GM18499 (cell line): ENCODE data around the gene KREMEN2.

ENCODE experiments used
- ATAC-seq: cut with Tn5 transposase; IDR thresholded peaks from one replicate; pipeline ENCODE4 v1.9.1; 2021; ENCODE audit warnings: moderate number of reproducible peaks; ENCODE audit not compliant: insufficient read depth, unreplicated experiment

Gene KREMEN2

DNA sequence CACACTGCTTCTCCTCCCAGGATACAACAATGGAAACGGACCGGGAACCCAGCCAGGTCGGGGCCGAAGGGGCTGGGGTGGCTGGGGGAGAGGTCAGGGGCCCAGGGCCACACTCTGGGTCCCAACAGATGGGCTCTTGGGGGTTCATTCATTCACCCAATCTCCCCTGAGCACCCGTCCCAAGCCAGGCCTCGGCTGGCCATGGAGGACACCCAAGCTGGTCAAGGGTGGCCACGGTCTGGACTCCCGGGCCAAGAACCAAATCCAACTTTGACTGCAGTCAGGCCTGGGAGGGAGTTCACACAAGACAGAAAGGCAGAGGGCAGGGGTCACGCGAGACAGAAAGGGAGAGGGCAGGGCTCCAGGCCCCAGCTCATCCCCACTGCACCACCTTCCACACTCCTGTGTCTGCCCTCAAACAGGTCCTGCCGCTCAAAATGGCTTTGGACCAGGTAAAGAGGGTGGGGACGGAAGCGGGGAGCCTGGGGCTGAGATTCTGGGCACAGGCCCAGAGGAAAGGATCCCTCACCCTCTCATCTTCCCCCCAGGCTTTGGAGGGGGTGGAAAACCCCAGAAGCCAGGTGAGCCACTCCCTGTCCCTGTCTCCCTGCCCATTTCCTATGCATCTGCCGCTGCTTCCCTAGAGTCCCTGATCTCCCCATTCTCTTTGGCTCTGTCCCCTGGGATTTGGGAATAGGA is 28.5 kb downstream of the KREMEN2 start:
- ATAC-seq = no peak

DNA sequence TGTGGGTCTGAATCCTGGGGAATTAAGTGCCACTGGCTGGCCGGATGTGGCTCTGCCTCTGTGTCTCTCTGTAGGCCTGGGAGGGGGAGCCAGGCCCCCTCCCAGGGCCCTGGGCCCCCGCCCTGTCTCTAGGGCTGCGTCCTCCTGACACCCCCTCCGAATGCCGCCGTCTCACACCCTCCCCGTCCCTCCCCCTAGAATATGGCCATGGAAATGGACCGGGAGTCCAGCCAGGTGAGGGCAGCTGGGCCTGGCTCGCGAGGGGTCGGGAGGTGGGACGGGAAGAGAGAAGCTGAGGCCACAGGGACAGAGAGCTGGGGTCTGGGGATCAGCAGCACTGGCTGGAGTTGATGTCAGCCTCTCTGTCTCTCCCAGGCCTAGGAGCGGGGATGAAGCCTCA is 32.2 kb downstream of the KREMEN2 start:
- no peak for ATAC-seq

DNA sequence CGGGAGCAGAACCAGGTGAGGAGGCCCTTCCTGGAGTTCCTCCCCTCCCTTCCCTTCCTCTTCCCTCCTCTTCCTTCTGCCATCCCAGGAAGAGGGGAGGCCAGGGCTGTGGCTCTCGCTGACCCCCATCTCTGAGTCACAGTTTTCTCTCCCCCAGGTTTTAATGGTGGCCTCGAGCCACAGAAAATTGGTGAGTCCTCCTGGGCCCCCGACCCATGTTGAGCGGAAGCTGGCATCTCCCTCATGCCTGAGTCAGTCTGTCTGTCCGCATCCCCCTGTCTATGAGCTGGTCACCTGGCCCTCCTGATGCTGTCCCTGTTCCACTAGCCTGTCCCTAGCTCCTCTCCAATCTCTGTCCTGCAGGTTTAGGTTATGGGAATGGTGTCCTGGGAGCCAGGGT is 35.9 kb downstream of the KREMEN2 start:
- ATAC-seq = no peak

DNA sequence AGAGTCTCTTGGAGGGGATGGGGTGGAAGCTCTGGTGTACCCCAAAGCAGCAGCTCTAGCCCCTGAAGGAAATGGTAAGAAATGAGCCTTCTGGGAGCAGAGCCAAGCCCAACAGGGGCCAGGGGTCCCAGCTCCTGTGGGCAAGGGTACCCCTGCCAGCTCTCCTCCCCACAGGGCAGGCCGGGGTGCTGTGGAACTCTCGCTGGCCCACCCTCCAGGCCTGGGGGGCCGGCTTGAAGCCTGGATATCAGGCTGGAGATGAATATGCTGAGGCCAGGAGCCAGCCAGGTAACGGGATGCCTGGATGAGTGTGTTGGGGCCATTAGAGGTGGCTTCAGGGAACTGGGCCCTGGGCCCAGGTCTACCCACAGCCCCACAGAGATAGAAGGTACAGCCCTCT is 36.5 kb downstream of the KREMEN2 start:
- ATAC-seq = no peak

DNA sequence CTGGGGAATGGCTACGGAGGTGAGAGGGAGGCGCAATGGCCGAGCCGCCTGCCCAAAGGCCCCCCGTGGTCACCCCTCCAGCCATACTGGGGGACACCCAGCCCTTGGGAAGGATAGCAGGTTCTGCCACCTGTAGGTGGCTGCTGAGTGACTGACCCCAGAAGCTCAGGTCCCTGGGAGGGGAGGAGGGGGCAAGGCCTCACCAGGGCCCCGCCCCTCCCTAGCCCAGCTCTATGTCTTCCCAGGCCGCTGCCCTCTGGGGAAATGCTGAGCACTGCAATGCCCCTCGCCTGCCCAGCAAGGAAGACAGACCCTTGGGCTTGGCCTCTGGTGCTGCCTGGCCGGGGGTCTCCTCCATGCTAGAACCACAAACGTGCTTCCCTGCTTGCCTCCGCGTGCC is 37.2 kb downstream of the KREMEN2 start:
- ATAC-seq = no peak

- ATAC-seq = peak; percentile 85
Measured at GRCh38 chr16:3003582-3004270, 39.7 kb downstream of the KREMEN2 start.

GRCh38 chr16:3004319-3004718 is 40.2 kb downstream of the KREMEN2 start:
- ATAC-seq = no peak

DNA sequence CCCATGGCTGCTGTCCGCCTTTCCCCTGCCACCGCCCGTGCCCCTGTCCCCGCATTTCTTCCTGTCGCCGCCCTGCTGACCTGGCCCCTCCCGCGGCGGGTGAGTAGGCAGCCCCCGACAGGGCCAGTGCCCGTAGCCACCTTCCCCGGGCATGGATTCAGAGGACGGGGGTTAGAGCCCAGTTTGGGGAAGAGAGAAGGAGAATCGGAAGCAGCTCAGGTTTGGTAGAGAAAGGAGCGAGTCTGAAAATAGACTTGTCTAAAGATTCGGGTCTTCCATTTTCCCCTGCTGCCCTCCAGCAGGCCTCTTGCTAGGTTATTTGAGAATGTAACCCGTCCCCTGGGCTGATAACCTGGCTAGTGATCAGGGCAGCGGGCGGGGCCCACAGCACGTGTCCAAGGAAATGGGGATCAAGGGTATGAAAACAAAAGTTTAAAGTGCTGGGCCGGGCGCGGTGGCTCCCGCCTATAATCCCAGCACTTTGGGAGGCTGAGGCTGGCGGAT is 40.8 kb downstream of the KREMEN2 start:
- ATAC-seq = no peak

DNA sequence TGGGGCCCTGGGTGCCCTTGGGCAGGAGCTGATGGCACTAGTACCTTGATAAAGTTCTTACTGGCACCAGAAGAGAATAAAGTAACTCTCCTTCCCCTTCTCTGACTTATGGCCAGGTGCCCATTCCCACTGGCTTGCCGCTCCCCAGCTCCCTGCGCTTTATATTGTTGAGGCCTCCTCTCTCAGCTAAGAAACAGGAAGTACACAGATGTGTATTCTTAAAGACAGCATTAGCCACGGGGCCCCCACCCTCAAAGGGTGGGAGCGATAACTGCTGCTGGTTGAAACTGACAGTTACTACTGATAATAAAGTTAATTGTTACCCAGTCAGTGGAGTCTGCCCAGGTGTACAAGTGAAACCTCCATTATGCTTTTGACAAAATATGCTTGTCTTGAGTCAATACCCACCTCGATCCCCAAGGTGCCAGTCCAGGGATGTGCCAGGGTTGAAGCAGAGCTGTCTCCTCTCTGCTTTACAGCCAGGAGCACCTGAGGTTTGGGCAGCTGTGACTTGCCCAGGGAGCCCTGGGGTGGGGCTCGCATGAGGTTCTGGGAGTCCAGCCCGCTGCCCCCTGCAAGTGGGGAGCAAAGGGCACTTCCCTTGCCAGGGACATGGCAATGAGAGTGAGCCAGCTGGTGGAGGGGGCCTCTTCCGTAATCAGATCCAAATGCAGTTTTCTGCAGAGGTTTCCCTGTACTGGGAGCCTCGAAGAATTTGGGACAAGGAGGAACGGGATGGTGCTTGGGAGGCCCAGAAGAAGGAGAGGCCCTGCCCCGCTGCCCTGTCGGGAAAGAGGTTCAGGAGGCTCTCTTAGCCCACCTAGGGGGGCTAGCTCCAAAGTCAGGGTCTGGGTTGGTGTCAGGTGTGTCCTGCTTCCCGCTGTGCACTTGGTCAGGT is 43.2 kb downstream of the KREMEN2 start:
- ATAC-seq = no peak

DNA sequence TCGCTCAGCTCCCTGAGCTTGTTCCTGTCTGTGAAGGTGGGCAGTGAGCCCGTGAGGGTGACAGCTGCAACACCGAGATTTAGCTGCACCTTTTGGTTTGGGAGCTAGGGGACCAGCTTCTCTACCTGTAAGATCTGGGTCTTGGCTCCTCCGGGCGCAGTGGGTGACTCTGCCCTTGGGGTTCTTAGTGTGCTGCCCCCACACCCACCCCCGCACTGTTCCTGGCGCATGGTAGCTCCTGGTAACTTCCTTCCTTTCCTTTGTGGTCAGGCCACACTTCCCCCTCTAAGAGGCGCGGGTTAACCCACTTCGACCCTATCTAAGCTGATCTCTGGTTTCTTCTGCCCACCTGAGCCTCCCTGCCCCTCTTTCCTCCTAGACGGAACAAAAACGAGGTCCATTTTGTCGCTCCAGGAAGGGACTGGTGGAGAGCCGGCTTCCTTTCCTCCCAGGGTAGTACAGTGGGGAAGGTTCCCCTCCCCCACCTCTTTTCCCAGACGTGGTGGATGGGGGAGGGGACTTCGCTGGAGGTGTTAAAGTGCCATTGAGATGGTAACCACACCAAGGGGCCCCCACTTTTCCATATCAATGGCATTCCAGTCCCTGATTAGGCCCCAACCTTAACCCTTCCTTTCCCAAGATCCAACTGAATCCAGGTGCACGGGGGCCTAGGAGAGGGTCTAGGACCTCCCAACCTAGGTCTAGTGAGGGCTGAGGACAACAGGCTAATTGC is 44.0 kb downstream of the KREMEN2 start:
- no peak for ATAC-seq

DNA sequence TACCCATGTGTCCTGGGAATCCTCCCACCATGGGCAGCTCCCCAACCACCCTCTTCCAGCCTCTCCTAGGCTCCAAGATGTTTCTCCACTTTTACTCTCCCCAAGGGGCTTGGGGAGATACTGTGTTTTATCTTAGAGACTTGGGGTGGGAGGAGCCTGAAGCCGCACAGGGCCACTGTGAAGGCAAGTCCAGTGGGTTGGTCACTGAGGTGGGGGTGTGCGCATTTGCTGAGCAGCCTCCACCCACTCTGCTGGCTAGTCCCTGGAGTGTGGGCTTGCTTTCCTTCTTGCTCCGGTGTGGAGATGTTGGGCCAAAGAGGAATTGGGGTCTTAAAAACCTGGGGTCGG is 44.6 kb downstream of the KREMEN2 start:
- no peak for ATAC-seq

GRCh38 chr16:3009568-3010390 is 45.7 kb downstream of the KREMEN2 start:
- no peak for ATAC-seq

DNA sequence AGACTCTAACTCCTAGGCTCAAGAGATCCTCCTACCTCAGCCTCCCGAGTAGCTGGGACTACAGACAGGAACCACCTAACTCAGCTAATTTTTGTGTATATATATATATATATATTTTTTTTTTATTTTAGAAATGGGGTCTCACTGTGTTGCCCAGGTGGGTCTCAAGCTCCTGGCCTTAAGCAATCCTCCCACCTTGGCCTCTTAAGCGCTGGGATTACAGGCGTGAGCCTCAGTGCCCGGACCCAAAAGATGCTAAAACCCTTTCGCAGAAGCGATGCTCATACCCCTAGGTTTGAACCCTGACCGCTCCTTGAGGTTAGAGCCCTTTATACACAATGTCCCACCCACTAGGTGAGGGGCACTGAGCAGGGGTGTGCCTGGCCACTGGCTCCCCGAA is 46.4 kb downstream of the KREMEN2 start:
- no peak for ATAC-seq

GRCh38 chr16:3012246-3012645 is 48.2 kb downstream of the KREMEN2 start:
- no peak for ATAC-seq

GRCh38 chr16:3012828-3013420 is 48.8 kb downstream of the KREMEN2 start, which contains the start of gene CLDN9:
Gene CLDN9 (plus strand): TSS chr16:3012923. CDS start chr16:3013363, 440 bp downstream.
- no peak for ATAC-seq

DNA sequence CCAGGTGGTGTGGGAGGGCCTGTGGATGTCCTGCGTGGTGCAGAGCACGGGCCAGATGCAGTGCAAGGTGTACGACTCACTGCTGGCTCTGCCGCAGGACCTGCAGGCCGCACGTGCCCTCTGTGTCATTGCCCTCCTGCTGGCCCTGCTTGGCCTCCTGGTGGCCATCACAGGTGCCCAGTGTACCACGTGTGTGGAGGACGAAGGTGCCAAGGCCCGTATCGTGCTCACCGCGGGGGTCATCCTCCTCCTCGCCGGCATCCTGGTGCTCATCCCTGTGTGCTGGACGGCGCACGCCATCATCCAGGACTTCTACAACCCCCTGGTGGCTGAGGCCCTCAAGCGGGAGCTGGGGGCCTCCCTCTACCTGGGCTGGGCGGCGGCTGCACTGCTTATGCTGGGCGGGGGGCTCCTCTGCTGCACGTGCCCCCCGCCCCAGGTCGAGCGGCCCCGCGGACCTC is 49.4 kb downstream of the KREMEN2 start:
- no peak for ATAC-seq

DNA sequence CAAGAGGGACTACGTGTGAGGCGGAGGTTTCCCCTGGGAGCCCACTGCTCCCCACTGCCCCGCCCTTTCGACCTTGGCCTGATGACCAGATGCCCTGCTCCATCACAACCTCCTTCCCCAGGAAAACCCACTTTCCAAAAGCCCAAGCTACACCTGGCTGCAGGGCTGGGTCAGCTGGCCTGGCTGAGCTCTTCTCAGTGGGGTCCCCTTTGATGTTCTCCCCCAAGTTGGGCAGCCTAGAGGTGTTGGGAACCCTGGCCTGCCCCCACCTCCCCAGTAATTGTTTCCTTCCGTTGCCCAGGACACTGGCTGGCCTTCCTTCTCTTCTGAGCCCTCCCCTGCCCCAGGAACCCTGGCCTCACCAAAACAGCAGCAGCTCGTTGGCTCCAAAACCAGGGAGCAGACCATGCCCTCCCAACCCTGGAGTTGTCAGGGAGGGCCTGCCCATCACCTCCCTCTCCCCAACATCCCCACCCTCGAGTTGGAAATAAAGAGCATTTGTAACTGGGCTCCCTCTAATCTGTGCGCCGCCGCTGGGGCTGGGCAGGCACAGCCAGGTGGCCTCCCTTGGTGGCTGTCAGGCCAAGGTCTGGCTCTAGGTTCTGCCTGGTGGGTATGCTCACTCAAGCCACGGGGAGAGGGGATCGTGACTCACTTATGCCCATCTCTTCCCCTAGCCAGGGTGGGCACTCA is 50.1 kb downstream of the KREMEN2 start:
- no peak for ATAC-seq

- ATAC-seq = no peak
Measured at GRCh38 chr16:3014971-3015370, 50.9 kb downstream of the KREMEN2 start.
